Measurements from ENCODE around the gene FCRL6.

Gene FCRL6

DNA sequence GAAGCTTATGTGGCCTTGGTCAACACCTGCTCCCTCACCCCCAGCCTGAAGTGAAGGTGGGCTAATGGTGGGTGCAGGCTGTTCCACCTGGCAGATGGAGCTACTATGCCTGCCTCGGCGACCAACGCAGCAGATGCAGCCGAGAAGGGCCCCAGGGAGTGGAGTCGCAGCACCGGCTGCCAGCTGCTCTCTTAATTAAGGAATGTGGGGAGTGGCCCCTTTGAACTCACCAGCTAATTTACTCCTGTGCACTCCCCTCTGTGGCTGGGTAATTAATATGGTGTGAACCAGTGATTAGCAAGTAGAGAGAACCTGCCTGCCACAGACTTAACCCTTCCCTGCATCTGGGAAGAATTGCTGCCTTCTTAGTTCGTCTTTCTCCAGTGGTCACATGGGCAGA is 21.2 kb downstream of the FCRL6 start:
- 9% methylated on average over 6 of the region's 7 CpGs for WGBS
- H3K4ac ChIP-seq (ENCODE audit: low read depth in 1 of 2, low read length in 2 of 2) = no peak overlapping the region
- no peak overlapping the region for H4K91ac ChIP-seq (ENCODE audit: low read length)
- no peak overlapping the region for H3K9ac ChIP-seq (ENCODE audit: low read length)
- no peak overlapping the region for H2AK5ac ChIP-seq (ENCODE audit: low read length, severe bottlenecking)
- no peak overlapping the region for H2BK120ac ChIP-seq (ENCODE audit: low read depth, low read length)
- no peak overlapping the region for H3K18ac ChIP-seq (ENCODE audit: low read depth in 1 of 2, low read length in 2 of 2)
- no peak overlapping the region for H2AFZ ChIP-seq (ENCODE audit: low read depth, low read length)
- peak overlapping the region in 1 of 2 experiments; percentile 48 for H3K14ac ChIP-seq (ENCODE audit: low read length in 2 of 2)
- no peak overlapping the region for H3K23ac ChIP-seq (ENCODE audit: low read length in 2 of 2)
- no peak overlapping the region for H4K8ac ChIP-seq (ENCODE audit: low read length)
- H3K79me1 ChIP-seq (replicated peaks; ENCODE audit: low read length, poor library complexity, severe bottlenecking) = no peaks in the 10 kb centered on the region
- peaks cover 19% of the 10 kb centered on the region for H3K4me1 ChIP-seq (ENCODE audit: control insufficient read depth, insufficient read depth, low read depth, low read length)
- no peak overlapping the region for H3K4me2 ChIP-seq (ENCODE audit: low read length, poor library complexity, severe bottlenecking)
- no peak overlapping the region for H2BK15ac ChIP-seq (ENCODE audit: low read depth, poor library complexity, severe bottlenecking)
- no peak overlapping the region for H3K4me3 ChIP-seq (ENCODE audit: insufficient read depth in 1 of 2, low read depth in 1 of 2, low read length in 2 of 2)
- H3K9me3 ChIP-seq (ENCODE audit: control insufficient read depth, low read length) = no peaks in the 10 kb centered on the region
- peaks cover 34 to 42% of the 10 kb centered on the region in 2 experiments for H3K27me3 ChIP-seq (ENCODE audit: control insufficient read depth in 1 of 2, insufficient read depth in 1 of 2, low read length in 2 of 2)
- H2BK12ac ChIP-seq (ENCODE audit: low read length in 2 of 2) = no peak overlapping the region
- no peak for DNase-seq
- H3K36me3 ChIP-seq (ENCODE audit: control insufficient read depth in 1 of 2, insufficient read depth in 2 of 2, low read depth in 1 of 2, low read length in 2 of 2) = peaks cover 0 to 4% of the 10 kb centered on the region in 2 experiments
- H2BK5ac ChIP-seq (ENCODE audit: low read depth, low read length, poor library complexity, severe bottlenecking) = no peak overlapping the region
- no peak overlapping the region for H3K27ac ChIP-seq (ENCODE audit: low read length, poor library complexity, severe bottlenecking)

DNA sequence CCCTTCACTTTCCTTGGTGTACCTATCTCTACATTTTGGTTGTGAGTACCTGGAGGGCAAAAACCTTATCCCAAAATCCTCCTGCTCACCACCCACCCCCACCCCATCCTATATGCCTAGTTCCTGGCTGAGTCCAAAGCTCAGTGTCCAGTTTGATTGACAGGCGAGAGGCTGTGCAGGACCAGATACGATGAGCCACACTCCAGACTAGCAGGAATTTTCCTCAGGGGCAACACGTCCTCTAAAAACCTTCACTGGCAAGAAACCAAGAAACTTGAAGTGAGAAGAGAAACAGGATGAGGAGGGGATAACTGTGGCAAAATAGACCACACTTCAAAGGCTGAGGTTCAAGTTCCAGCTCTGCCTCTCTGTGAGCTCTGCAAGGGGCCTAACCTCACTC is 23.4 kb downstream of the FCRL6 start:
- 71% methylated on average over 2 of the region's 3 CpGs for WGBS
- H2BK120ac ChIP-seq (ENCODE audit: low read depth, low read length) = no peak overlapping the region
- H3K4me3 ChIP-seq (ENCODE audit: insufficient read depth in 1 of 2, low read depth in 1 of 2, low read length in 2 of 2) = no peak overlapping the region

GRCh38 chr1:159826441-159827101 is 24.4 kb downstream of the FCRL6 start, which contains the start of gene SLAMF8:
SLAMF8 (plus strand) TSS chr1:159826873; CDS start chr1:159826899, 26 bp downstream.
- Histone ChIP-seq H2AK5ac (ENCODE audit: low read length, severe bottlenecking) (no peak within 1 kb of the TSS), H2BK12ac (ENCODE audit: low read length in 2 of 2) (no peak within 1 kb of the TSS), H4K91ac (ENCODE audit: low read length) (no peak within 1 kb of the TSS), H2AFZ (ENCODE audit: low read depth, low read length) (no peak within 1 kb of the TSS), H2BK15ac (ENCODE audit: low read depth, poor library complexity, severe bottlenecking) (no peak within 1 kb of the TSS), H3K4me2 (ENCODE audit: low read length, poor library complexity, severe bottlenecking) (no peak within 1 kb of the TSS), H3K4ac (ENCODE audit: low read depth in 1 of 2, low read length in 2 of 2) (no peak within 1 kb of the TSS), H3K9me3 (ENCODE audit: control insufficient read depth, low read length) (no peaks in the 10 kb centered on the region), H3K36me3 (ENCODE audit: control insufficient read depth in 1 of 2, insufficient read depth in 2 of 2, low read depth in 1 of 2, low read length in 2 of 2) (peaks cover 0 to 4% of the 10 kb centered on the region in 2 experiments), H3K79me1 (replicated peaks; ENCODE audit: low read length, poor library complexity, severe bottlenecking) (no peaks in the 10 kb centered on the region), H3K18ac (ENCODE audit: low read depth in 1 of 2, low read length in 2 of 2) (no peak within 1 kb of the TSS), H3K4me3 (ENCODE audit: insufficient read depth in 1 of 2, low read depth in 1 of 2, low read length in 2 of 2) (no peak within 1 kb of the TSS), H4K8ac (ENCODE audit: low read length) (no peak within 1 kb of the TSS), H3K27ac (ENCODE audit: low read length, poor library complexity, severe bottlenecking) (no peak within 1 kb of the TSS), H3K4me1 (ENCODE audit: control insufficient read depth, insufficient read depth, low read depth, low read length) (peaks cover 29% of the 10 kb centered on the region), H3K9ac (ENCODE audit: low read length) (no peak within 1 kb of the TSS), H3K23ac (ENCODE audit: low read length in 2 of 2) (no peak within 1 kb of the TSS), H3K14ac (ENCODE audit: low read length in 2 of 2) (no peak within 1 kb of the TSS), H2BK5ac (ENCODE audit: low read depth, low read length, poor library complexity, severe bottlenecking) (no peak within 1 kb of the TSS), H3K27me3 (ENCODE audit: control insufficient read depth in 1 of 2, insufficient read depth in 1 of 2, low read length in 2 of 2) (peaks cover 25 to 32% of the 10 kb centered on the region in 2 experiments), H2BK120ac (ENCODE audit: low read depth, low read length) (no peak within 1 kb of the TSS)
- WGBS = 87% methylated on average over 11 of the region's 11 CpGs
- DNase-seq = no peak

More for the DNA sequence above, 23.4 kb downstream of the FCRL6 start:
- Histone ChIP-seq H3K79me1 (replicated peaks; ENCODE audit: low read length, poor library complexity, severe bottlenecking) (no peaks in the 10 kb centered on the region), H3K14ac (ENCODE audit: low read length in 2 of 2) (no peak overlapping the region), H2AK5ac (ENCODE audit: low read length, severe bottlenecking) (no peak overlapping the region), H3K9me3 (ENCODE audit: control insufficient read depth, low read length) (no peaks in the 10 kb centered on the region), H4K8ac (ENCODE audit: low read length) (no peak overlapping the region), H3K23ac (ENCODE audit: low read length in 2 of 2) (no peak overlapping the region), H3K4me2 (ENCODE audit: low read length, poor library complexity, severe bottlenecking) (no peak overlapping the region), H2AFZ (ENCODE audit: low read depth, low read length) (no peak overlapping the region), H3K4me1 (ENCODE audit: control insufficient read depth, insufficient read depth, low read depth, low read length) (peaks cover 27% of the 10 kb centered on the region), H2BK15ac (ENCODE audit: low read depth, poor library complexity, severe bottlenecking) (no peak overlapping the region), H3K9ac (ENCODE audit: low read length) (no peak overlapping the region), H2BK12ac (ENCODE audit: low read length in 2 of 2) (no peak overlapping the region), H4K91ac (ENCODE audit: low read length) (no peak overlapping the region), H2BK5ac (ENCODE audit: low read depth, low read length, poor library complexity, severe bottlenecking) (no peak overlapping the region), H3K27ac (ENCODE audit: low read length, poor library complexity, severe bottlenecking) (no peak overlapping the region), H3K4ac (ENCODE audit: low read depth in 1 of 2, low read length in 2 of 2) (no peak overlapping the region), H3K18ac (ENCODE audit: low read depth in 1 of 2, low read length in 2 of 2) (no peak overlapping the region), H3K27me3 (ENCODE audit: control insufficient read depth in 1 of 2, insufficient read depth in 1 of 2, low read length in 2 of 2) (peaks cover 29 to 39% of the 10 kb centered on the region in 2 experiments), H3K36me3 (ENCODE audit: control insufficient read depth in 1 of 2, insufficient read depth in 2 of 2, low read depth in 1 of 2, low read length in 2 of 2) (peaks cover 0 to 4% of the 10 kb centered on the region in 2 experiments)
- no peak for DNase-seq

DNA sequence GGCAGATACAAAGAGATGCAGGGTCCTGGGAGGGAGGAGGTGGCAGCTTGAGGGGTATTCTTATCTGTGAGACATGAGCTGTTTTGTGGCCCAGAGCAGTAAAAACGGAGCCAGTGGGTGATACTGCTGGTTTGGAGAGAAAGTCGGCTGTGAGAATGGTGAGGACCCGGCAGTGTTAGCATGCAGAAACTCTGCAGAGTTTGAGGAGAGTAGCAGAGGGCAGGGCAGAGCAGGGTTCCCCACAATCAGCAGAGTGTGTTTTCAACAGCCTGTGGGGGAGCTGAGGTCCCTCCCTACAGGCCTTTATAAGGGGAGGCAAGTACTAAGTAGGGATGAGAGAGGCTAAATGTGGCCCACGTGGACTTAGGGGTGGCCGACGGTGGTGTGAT is 24.9 kb downstream of the FCRL6 start:
- Histone ChIP-seq H3K14ac (ENCODE audit: low read length in 2 of 2) (no peak overlapping the region), H2BK120ac (ENCODE audit: low read depth, low read length) (no peak overlapping the region), H3K9ac (ENCODE audit: low read length) (no peak overlapping the region), H3K9me3 (ENCODE audit: control insufficient read depth, low read length) (no peaks in the 10 kb centered on the region), H3K4me1 (ENCODE audit: control insufficient read depth, insufficient read depth, low read depth, low read length) (peaks cover 29% of the 10 kb centered on the region), H3K4ac (ENCODE audit: low read depth in 1 of 2, low read length in 2 of 2) (no peak overlapping the region), H3K18ac (ENCODE audit: low read depth in 1 of 2, low read length in 2 of 2) (no peak overlapping the region), H3K4me3 (ENCODE audit: insufficient read depth in 1 of 2, low read depth in 1 of 2, low read length in 2 of 2) (no peak overlapping the region), H3K36me3 (ENCODE audit: control insufficient read depth in 1 of 2, insufficient read depth in 2 of 2, low read depth in 1 of 2, low read length in 2 of 2) (peaks cover 0 to 4% of the 10 kb centered on the region in 2 experiments), H3K27ac (ENCODE audit: low read length, poor library complexity, severe bottlenecking) (no peak overlapping the region), H2BK12ac (ENCODE audit: low read length in 2 of 2) (no peak overlapping the region), H3K79me1 (replicated peaks; ENCODE audit: low read length, poor library complexity, severe bottlenecking) (no peaks in the 10 kb centered on the region), H4K91ac (ENCODE audit: low read length) (no peak overlapping the region), H2AFZ (ENCODE audit: low read depth, low read length) (no peak overlapping the region), H2BK5ac (ENCODE audit: low read depth, low read length, poor library complexity, severe bottlenecking) (no peak overlapping the region), H3K23ac (ENCODE audit: low read length in 2 of 2) (no peak overlapping the region), H3K4me2 (ENCODE audit: low read length, poor library complexity, severe bottlenecking) (no peak overlapping the region), H4K8ac (ENCODE audit: low read length) (no peak overlapping the region), H2BK15ac (ENCODE audit: low read depth, poor library complexity, severe bottlenecking) (no peak overlapping the region), H2AK5ac (ENCODE audit: low read length, severe bottlenecking) (no peak overlapping the region), H3K27me3 (ENCODE audit: control insufficient read depth in 1 of 2, insufficient read depth in 1 of 2, low read length in 2 of 2) (peaks cover 22 to 27% of the 10 kb centered on the region in 2 experiments)
- 87% methylated on average over 6 of the region's 6 CpGs for WGBS
- DNase-seq = no peak
